ENCODE results near the gene SMC1B. TPM values are rescaled to one million over a fixed set of nuclear protein-coding genes. Genes with fewer than 3 reads are reported as not detected.

Gene SMC1B
- total and polyA plus RNA-seq, 2 experiments from 2014 or later, result 0.10 TPM; not detected in 1

DNA sequence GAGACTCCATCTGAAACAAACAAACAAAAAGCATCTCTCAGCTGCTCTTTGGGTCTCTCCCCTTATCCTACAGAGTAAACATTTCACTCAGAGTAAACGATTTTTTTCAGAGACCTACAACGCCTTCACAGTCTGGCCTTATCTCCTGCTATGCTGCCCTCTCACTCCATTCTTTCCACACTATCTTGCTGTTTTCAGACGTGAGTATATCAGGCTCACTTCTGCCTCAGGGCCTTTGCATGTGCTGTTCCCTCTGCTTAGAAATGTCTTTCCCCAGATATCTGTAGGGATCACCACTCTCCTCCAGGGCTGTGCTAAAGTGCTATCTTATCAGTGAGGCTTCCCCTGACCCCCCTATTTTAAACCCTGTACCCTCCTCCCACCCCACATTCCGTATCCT lies 6.6 kb upstream of the SMC1B start (continued):
- no peak for TF ChIP-seq ZNF114 (CRISPR knock-in tag; IDR thresholded peaks at IDR 0.05)

DNA sequence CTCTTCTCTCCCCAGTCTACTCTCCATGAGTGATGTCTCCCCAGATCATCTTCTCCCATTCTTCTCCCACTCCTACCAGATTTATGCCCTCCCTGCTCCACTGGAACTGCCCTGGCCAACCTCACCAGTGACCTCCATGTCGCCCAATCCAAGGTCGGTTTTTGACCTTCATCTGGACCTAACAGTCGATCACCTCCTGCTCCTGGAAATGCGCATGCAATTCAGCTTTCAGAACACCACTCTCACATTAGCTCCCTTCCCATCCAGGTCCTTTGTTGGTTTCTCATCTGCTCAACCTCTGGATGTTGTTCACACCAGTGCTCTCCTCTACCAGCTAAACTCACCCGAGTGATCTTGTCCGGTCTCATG lies 5.4 kb upstream of the SMC1B start:
- Histone ChIP-seq H2AFZ (no peak overlapping the region), H3K27me3 (ENCODE audit: insufficient read depth) (peaks cover 14% of the 10 kb centered on the region), H3F3A (replicated peaks; ENCODE audit: low read depth) (no peaks in the 10 kb centered on the region), H3K4me2 (no peak overlapping the region), H3K27ac (ENCODE audit: low read depth) (no peak overlapping the region), H4K20me1 (replicated peaks; ENCODE audit: insufficient read depth) (no peaks in the 10 kb centered on the region), H3K4me3 (no peak overlapping the region), H3K36me3 (ENCODE audit: insufficient read depth) (no peaks in the 10 kb centered on the region), H3K9me2 (ENCODE audit: insufficient read depth) (no peaks in the 10 kb centered on the region), H3K4me1 (ENCODE audit: insufficient read depth) (no peaks in the 10 kb centered on the region), H3K79me2 (replicated peaks; ENCODE audit: insufficient read depth) (no peaks in the 10 kb centered on the region)
- TF ChIP-seq EZH2 (IDR thresholded peaks at IDR 0.05; ENCODE audit: low read depth, unreplicated experiment), result no peak
- no peak for TF ChIP-seq CREB1 (CRISPR knock-in tag; IDR thresholded peaks at IDR 0.05; ENCODE audit: low read depth)
- no peak for TF ChIP-seq ZNF331 (CRISPR knock-in tag; IDR thresholded peaks at IDR 0.05; ENCODE audit: low read depth)
- no peak for TF ChIP-seq EZH2phosphoT487 (IDR thresholded peaks at IDR 0.05; ENCODE audit: unreplicated experiment)
- TF ChIP-seq JUNB (IDR thresholded peaks at IDR 0.05; ENCODE audit: unreplicated experiment), result no peak
- TF ChIP-seq, protein P1, sequence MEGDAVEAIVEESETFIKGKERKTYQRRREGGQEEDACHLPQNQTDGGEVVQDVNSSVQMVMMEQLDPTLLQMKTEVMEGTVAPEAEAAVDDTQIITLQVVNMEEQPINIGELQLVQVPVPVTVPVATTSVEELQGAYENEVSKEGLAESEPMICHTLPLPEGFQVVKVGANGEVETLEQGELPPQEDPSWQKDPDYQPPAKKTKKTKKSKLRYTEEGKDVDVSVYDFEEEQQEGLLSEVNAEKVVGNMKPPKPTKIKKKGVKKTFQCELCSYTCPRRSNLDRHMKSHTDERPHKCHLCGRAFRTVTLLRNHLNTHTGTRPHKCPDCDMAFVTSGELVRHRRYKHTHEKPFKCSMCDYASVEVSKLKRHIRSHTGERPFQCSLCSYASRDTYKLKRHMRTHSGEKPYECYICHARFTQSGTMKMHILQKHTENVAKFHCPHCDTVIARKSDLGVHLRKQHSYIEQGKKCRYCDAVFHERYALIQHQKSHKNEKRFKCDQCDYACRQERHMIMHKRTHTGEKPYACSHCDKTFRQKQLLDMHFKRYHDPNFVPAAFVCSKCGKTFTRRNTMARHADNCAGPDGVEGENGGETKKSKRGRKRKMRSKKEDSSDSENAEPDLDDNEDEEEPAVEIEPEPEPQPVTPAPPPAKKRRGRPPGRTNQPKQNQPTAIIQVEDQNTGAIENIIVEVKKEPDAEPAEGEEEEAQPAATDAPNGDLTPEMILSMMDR (conservative IDR thresholded peaks at IDR 0.05; ENCODE audit: low read depth in 2 of 2), result no peak
- TF ChIP-seq POLR2AphosphoS5 (IDR thresholded peaks at IDR 0.05; ENCODE audit: low read depth), result no peak
- no peak for TF ChIP-seq NANOG (IDR thresholded peaks at IDR 0.05; ENCODE audit: borderline replicate concordance)
- TF ChIP-seq, protein P2, sequence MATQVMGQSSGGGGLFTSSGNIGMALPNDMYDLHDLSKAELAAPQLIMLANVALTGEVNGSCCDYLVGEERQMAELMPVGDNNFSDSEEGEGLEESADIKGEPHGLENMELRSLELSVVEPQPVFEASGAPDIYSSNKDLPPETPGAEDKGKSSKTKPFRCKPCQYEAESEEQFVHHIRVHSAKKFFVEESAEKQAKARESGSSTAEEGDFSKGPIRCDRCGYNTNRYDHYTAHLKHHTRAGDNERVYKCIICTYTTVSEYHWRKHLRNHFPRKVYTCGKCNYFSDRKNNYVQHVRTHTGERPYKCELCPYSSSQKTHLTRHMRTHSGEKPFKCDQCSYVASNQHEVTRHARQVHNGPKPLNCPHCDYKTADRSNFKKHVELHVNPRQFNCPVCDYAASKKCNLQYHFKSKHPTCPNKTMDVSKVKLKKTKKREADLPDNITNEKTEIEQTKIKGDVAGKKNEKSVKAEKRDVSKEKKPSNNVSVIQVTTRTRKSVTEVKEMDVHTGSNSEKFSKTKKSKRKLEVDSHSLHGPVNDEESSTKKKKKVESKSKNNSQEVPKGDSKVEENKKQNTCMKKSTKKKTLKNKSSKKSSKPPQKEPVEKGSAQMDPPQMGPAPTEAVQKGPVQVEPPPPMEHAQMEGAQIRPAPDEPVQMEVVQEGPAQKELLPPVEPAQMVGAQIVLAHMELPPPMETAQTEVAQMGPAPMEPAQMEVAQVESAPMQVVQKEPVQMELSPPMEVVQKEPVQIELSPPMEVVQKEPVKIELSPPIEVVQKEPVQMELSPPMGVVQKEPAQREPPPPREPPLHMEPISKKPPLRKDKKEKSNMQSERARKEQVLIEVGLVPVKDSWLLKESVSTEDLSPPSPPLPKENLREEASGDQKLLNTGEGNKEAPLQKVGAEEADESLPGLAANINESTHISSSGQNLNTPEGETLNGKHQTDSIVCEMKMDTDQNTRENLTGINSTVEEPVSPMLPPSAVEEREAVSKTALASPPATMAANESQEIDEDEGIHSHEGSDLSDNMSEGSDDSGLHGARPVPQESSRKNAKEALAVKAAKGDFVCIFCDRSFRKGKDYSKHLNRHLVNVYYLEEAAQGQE (IDR thresholded peaks at IDR 0.05; ENCODE audit: unreplicated experiment), result no peak
- no peak overlapping the region for H3K27ac Mint-ChIP-seq
- no peak overlapping the region for H3K4me3 Mint-ChIP-seq
- peaks cover 14% of the 10 kb centered on the region for H3K36me3 Mint-ChIP-seq (ENCODE audit: low read depth)
- ATAC-seq, result no peak
- H3K4me1 Mint-ChIP-seq, result peaks cover 6% of the 10 kb centered on the region; the same call in 2 of the 3 replicates
- peaks cover 18% of the 10 kb centered on the region for H3K27me3 Mint-ChIP-seq (ENCODE audit: insufficient read depth, low read depth, poor library complexity)
- H3K9me3 Mint-ChIP-seq, result peaks cover 2% of the 10 kb centered on the region; the same call in 1 of the 3 replicates
- no peak for DNase-seq (ENCODE audit: low spot score)
